CD4-positive, alpha-beta memory T cell (primary cell): ENCODE results near the gene TOR2A. TPM values are rescaled to one million over a fixed set of nuclear protein-coding genes. Genes with fewer than 3 reads are reported as not detected.
A peak's percentile ranks its signal among the peaks of the same experiment; 100 is the strongest.

Source experiments
- CTCF ChIA-PET: fragments of 350-600 bp; sonication (Branson Sonifier 250); formaldehyde crosslinking; loops from one replicate; lab custom pipeline; 2021; ENCODE audit warnings: inconsistent platforms; ENCODE audit not compliant: partially characterized antibody; lab: Charles Lee
- POLR2A ChIA-PET: fragments of 350-600 bp; sonication (Branson Sonifier 250); formaldehyde crosslinking; loops from one replicate; lab custom pipeline; 2021; ENCODE audit not compliant: partially characterized antibody; lab: Charles Lee
- DNase-seq, 5 donors: peaks; one replicate each; pipeline versions ENCODE4 v3.0.0 to v3.0.0-alpha.2; 2020 to 2022; ENCODE audit warnings: mixed read lengths in 1 of 5
- H3K27ac ChIP-seq: one replicate; pipeline ENCODE4 v1.7.0; 2013; ENCODE audit warnings: low read depth, low read length
- H3K27me3 ChIP-seq: 2 replicates; pipeline ENCODE4 v1.7.0; 2013; ENCODE audit warnings: mild to moderate bottlenecking, low read length, moderate library complexity; ENCODE audit not compliant: insufficient read depth
- H3K36me3 ChIP-seq: 2 replicates; pipeline ENCODE4 v1.7.0; 2013; ENCODE audit warnings: mild to moderate bottlenecking, low read length, moderate library complexity; ENCODE audit not compliant: insufficient read depth
- H3K4me1 ChIP-seq: 2 replicates; pipeline ENCODE4 v1.7.0; 2013; ENCODE audit warnings: mild to moderate bottlenecking, low read length, moderate library complexity; ENCODE audit not compliant: insufficient read depth
- H3K4me3 ChIP-seq, 2 donors: one replicate each; pipeline ENCODE4 v1.7.0; 2013; ENCODE audit warnings: low read length in 2 of 2, mild to moderate bottlenecking in 1 of 2
- H3K9me3 ChIP-seq, 2 donors: one replicate each; pipeline ENCODE4 v1.7.0; 2013; ENCODE audit warnings: low read length in 2 of 2, control low read depth in 1 of 2; ENCODE audit not compliant: control insufficient read depth in 1 of 2
- H3K27ac Mint-ChIP-seq, 7 donors: one replicate each; pipeline ENCODE4 v1.8.0; 2020 to 2021; ENCODE audit warnings: mixed read lengths in 7 of 7, mild to moderate bottlenecking in 6 of 7, inconsistent platforms in 3 of 7, moderate library complexity in 3 of 7
- H3K27me3 Mint-ChIP-seq, 2 donors: one replicate each; pipeline ENCODE4 v1.8.0; 2020 to 2021; ENCODE audit warnings: mixed read lengths in 2 of 2
- H3K36me3 Mint-ChIP-seq, 2 donors: one replicate each; pipeline ENCODE4 v1.8.0; 2020 to 2021; ENCODE audit warnings: mixed read lengths in 2 of 2, inconsistent platforms in 1 of 2, mild to moderate bottlenecking in 1 of 2
- H3K4me1 Mint-ChIP-seq, 4 donors: one replicate each; pipeline ENCODE4 v1.8.0; 2020 to 2021; ENCODE audit warnings: mixed read lengths in 4 of 4, mild to moderate bottlenecking in 1 of 4
- H3K4me3 Mint-ChIP-seq, 8 donors: one replicate each; pipeline ENCODE4 v1.8.0; 2020 to 2021; ENCODE audit warnings: mixed read lengths in 8 of 8, mild to moderate bottlenecking in 7 of 8, moderate library complexity in 6 of 8, inconsistent platforms in 3 of 8
- H3K9me3 Mint-ChIP-seq, 8 donors: one replicate each; pipeline ENCODE4 v1.8.0; 2020 to 2021; ENCODE audit warnings: mixed read lengths in 8 of 8, mild to moderate bottlenecking in 5 of 8, inconsistent platforms in 3 of 8, moderate library complexity in 1 of 8
- intact Hi-C: fragments of 100-400 bp; cut with micrococcal nuclease; formaldehyde crosslinking; loops from one replicate; pipeline ENCODE4 v1.15.1; 2023
- polyA plus RNA-seq, 2 donors: library from polyadenylated mRNA; unstranded; fragments of 300-500 nt; fragmentation: Illumina TruSeq; gene quantifications; one replicate each; pipeline ENCODE4 v1.2.3, GENCODE V29; 2021
- total RNA-seq, 2 experiments: library from RNA; stranded (reverse); gene quantifications; one replicate each; pipeline ENCODE4 v1.2.3, GENCODE V29; 2021

Gene TOR2A
- total and polyA plus RNA-seq, 4 experiments from 2014 or later = 14.3 to 27.1 (median 20.8) TPM

DNA sequence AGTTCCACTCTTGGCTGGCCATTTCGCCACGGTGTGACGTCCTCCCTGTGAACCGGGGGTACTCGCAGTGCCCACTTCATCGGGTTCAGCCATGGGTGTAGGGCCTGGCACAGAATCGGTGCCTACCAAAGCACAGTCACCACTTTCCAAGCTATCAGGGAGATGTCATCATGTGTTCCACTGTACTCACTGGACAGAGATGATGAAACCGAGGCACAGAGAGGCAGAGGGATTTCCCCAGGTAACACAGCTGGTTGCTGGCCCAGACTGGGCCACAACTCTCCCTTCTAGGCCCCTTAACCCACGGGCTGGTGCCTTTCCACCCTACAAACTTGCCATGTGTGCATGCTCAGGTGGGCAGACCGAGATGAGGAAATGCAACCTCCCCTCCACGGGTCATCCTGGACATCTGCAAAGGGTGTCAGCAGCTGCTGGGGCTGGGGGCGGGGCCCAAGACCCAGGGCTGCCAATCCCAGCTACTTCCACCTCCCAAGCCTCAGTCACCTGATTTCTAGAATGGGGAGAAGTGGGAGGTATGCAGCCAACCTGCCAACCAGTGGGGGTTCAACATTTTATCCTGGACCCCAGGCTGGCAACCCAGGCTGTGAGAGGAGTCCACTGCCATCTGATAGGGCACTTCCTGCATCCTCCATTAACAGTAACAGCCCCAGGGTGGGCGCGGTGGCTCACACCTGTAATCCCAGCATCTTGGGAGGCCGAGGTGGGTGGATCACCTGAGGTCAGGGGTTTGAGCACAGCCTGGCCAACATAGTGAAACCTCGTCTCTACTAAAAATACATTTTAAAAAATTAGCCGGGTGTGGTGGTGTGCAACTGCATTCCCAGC, 44.3 kb upstream of the TOR2A start:
- H3K4me3 ChIP-seq = peak overlapping the region; percentile 49 to 63
- Mint-ChIP-seq H3K4me3 (peak overlapping the region; percentile 83 to 100 (median 100)), H3K27me3 (no peaks in the 10 kb centered on the region), H3K4me1 (peaks cover 29 to 84% (median 61%) of the 10 kb centered on the region in 4 donors), H3K9me3 (no peaks in the 10 kb centered on the region), H3K27ac (peak overlapping the region; percentile 96 to 98 (median 97)), H3K36me3 (peaks cover 0 to 23% of the 10 kb centered on the region in 2 donors)
- no peaks in the 10 kb centered on the region for H3K27me3 ChIP-seq
- peaks cover 80% of the 10 kb centered on the region for H3K4me1 ChIP-seq
- no peaks in the 10 kb centered on the region for H3K9me3 ChIP-seq
- intact Hi-C loops = no loop called here
- ChIA-PET CTCF (interaction anchor here (1.1 to 2.9 kb wide), 3 partner anchors 9 to 91 kb away, joined by 11 to 12 read pairs (median 12); partner anchors contain the start of gene TOR2A), POLR2A (interaction anchor here (0.6 to 12.3 kb wide), 19 partner anchors 9 to 349 kb away, joined by 3 to 377 read pairs (median 4); partner anchors contain the start of genes ENG, LRSAM1, RPL12 and ST6GALNAC4)
- H3K27ac ChIP-seq = peak overlapping the region; percentile 91
- DNase-seq = peak in 1 of 5 donors; percentile 86
- peaks cover 1% of the 10 kb centered on the region for H3K36me3 ChIP-seq

- H3K4me1 Mint-ChIP-seq = peaks cover 25 to 81% (median 57%) of the 10 kb centered on the region in 4 donors
- intact Hi-C loops = no loop called here
- POLR2A ChIA-PET = interaction anchor here (0.6 to 12.3 kb wide), 17 partner anchors 9 to 350 kb away, joined by 3 to 377 read pairs (median 4); partner anchors contain the start of genes ENG, LRSAM1, RPL12 and ST6GALNAC6
- peak within 1 kb of the TSS; percentile 99 to 100 (median 100) for H3K4me3 Mint-ChIP-seq
- CTCF ChIA-PET = interaction anchor here (1.1 to 2.9 kb wide), 4 partner anchors 9 to 92 kb away, joined by 3 to 12 read pairs (median 12); partner anchors contain the start of gene TOR2A
- H3K9me3 Mint-ChIP-seq = no peaks in the 10 kb centered on the region
- peaks cover 0 to 28% of the 10 kb centered on the region in 2 donors for H3K36me3 Mint-ChIP-seq
- DNase-seq = peak in 1 of 5 donors; percentile 67
- H3K27me3 Mint-ChIP-seq = no peaks in the 10 kb centered on the region
- Histone ChIP-seq H3K27ac (peak within 1 kb of the TSS; percentile 91), H3K36me3 (peaks cover 10% of the 10 kb centered on the region), H3K9me3 (no peaks in the 10 kb centered on the region), H3K4me3 (peak within 1 kb of the TSS; percentile 63 to 97), H3K4me1 (peaks cover 80% of the 10 kb centered on the region), H3K27me3 (no peaks in the 10 kb centered on the region)
- H3K27ac Mint-ChIP-seq = peak within 1 kb of the TSS; percentile 96 to 98 (median 97)
Measured at GRCh38 chr9:127778280-127779135, 43.4 kb upstream of the TOR2A start, which contains the start of gene SH2D3C. Gene SH2D3C, minus strand, starts transcription at chr9:127778666. Its CDS starts 39 bp downstream, at chr9:127778627.

DNA sequence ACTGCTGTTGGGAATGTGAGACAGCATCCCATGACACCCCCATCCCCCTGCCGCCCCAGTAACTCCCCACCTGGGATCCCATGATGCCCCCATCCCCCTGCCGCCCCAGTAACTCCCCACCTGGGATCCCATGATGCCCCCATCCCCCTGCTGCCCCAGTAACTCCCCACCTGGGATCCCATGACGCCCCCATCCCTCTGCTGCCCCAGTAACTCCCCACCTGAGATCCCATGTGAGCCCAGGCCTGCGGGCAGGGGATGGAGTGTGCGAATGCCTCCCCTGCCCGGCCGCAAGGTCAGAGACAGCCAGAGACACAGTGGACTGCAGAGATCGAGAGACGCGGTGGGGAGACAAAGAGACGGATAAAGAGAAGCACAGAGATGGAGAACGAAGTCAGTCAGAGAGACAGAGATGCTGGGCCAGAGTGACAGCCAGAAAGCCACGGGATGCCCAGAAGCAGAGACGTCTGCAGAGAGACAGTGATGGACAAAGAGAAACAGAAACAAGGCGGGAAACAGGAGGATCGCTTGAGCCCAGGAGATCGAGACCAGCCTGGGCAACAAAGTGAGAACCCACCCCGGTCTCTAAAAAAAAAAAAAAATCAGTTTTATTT, 42.4 kb upstream of the TOR2A start:
- Histone ChIP-seq H3K4me1 (peaks cover 80% of the 10 kb centered on the region), H3K36me3 (peaks cover 18% of the 10 kb centered on the region), H3K27ac (peak overlapping the region; percentile 91), H3K9me3 (no peaks in the 10 kb centered on the region), H3K4me3 (peak overlapping the region; percentile 63 to 97), H3K27me3 (no peaks in the 10 kb centered on the region)
- intact Hi-C loops = no loop called here
- H3K4me1 Mint-ChIP-seq = peaks cover 17 to 71% (median 51%) of the 10 kb centered on the region in 4 donors
- POLR2A ChIA-PET = interaction anchor here (1.6 to 12.3 kb wide), 3 partner anchors 8 to 327 kb away, joined by 3 to 377 read pairs (median 13); partner anchors contain the start of genes LRSAM1, RPL12 and TOR2A
- peaks cover 0 to 34% of the 10 kb centered on the region in 2 donors for H3K36me3 Mint-ChIP-seq
- H3K4me3 Mint-ChIP-seq = peak overlapping the region; percentile 99 to 100 (median 100)
- no peaks in the 10 kb centered on the region for H3K27me3 Mint-ChIP-seq
- no peak for DNase-seq
- CTCF ChIA-PET = interaction anchor here (1.2 to 2.9 kb wide), 3 partner anchors 14 to 93 kb away, joined by 3 to 12 read pairs (median 11); partner anchors contain the start of gene TOR2A
- no peaks in the 10 kb centered on the region for H3K9me3 Mint-ChIP-seq
- peak overlapping the region; percentile 96 to 98 (median 97) for H3K27ac Mint-ChIP-seq

- Histone ChIP-seq H3K4me3 (peak overlapping the region; percentile 63 to 97), H3K27ac (peak overlapping the region; percentile 91), H3K36me3 (peaks cover 19% of the 10 kb centered on the region), H3K4me1 (peaks cover 79% of the 10 kb centered on the region), H3K9me3 (no peaks in the 10 kb centered on the region), H3K27me3 (no peaks in the 10 kb centered on the region)
- Mint-ChIP-seq H3K27me3 (no peaks in the 10 kb centered on the region), H3K9me3 (no peaks in the 10 kb centered on the region), H3K27ac (peak overlapping the region; percentile 96 to 98 (median 97)), H3K4me3 (peak overlapping the region; percentile 99 to 100 (median 100)), H3K36me3 (peaks cover 0 to 36% of the 10 kb centered on the region in 2 donors), H3K4me1 (peaks cover 17 to 69% (median 48%) of the 10 kb centered on the region in 4 donors)
- intact Hi-C loops = loop anchor here (1.0 kb wide), 1 partner anchor 8 kb away; no protein-coding TSS in a partner anchor
- CTCF ChIA-PET = interaction anchor here (1.3 to 3.0 kb wide), 4 partner anchors 8 to 93 kb away, joined by 5 to 25 read pairs (median 9); partner anchors contain the start of genes CDK9 and TOR2A
- no peak for DNase-seq
- POLR2A ChIA-PET = interaction anchor here (1.0 to 15.3 kb wide), 11 partner anchors 7 to 291 kb away, joined by 3 to 377 read pairs (median 4); partner anchors contain the start of genes CDK9, ENG, NAIF1 and SH2D3C
Measured at GRCh38 chr9:127776924-127777289, 41.8 kb upstream of the TOR2A start.

DNA sequence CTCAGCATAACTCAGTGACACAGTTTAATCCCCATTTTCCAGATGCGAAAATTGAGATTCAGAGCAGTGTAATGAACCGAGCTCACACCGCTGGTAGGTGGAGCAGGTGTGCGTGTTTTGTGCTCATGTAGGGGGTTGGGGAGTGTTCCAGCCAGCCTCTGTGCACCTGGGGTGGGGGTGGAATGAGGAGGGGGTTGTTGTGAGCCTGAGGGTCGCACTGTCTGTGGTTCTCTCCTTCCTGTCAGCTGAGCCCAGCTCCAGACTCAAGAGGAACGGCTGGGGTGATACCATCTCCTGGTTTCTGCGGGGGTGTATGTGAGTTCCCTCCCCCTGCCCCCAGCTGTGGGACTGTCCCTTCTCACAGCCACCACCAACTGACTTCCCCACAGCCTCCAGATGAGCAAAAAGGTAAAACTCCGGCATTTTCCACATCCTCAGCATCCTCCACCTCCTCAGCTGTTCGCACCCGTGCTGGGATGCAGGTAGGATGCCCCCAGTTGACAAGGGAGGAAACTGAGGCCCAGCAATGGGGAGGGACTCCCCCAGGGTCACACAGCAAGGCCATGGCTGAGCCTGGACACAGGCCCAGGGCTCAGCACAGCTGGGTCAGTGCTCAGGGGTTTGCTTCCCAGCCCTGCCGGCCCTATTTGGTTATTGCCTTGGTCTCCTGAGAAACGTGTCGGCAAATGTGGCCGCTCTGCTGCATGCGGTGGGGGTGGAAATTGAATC, 41.3 kb upstream of the TOR2A start:
- no peaks in the 10 kb centered on the region for H3K27me3 ChIP-seq
- Mint-ChIP-seq H3K4me3 (peak overlapping the region; percentile 99 to 100 (median 100)), H3K27me3 (no peaks in the 10 kb centered on the region), H3K4me1 (peaks cover 19 to 69% (median 47%) of the 10 kb centered on the region in 4 donors), H3K36me3 (peaks cover 0 to 41% of the 10 kb centered on the region in 2 donors), H3K9me3 (no peaks in the 10 kb centered on the region), H3K27ac (peak overlapping the region; percentile 96 to 98 (median 97))
- H3K9me3 ChIP-seq = no peaks in the 10 kb centered on the region
- peak overlapping the region; percentile 91 for H3K27ac ChIP-seq
- peaks cover 78% of the 10 kb centered on the region for H3K4me1 ChIP-seq
- CTCF ChIA-PET = interaction anchor here (1.3 to 3.0 kb wide), 5 partner anchors 9 to 94 kb away, joined by 3 to 25 read pairs (median 6); partner anchors contain the start of genes CDK9 and TOR2A
- peaks cover 22% of the 10 kb centered on the region for H3K36me3 ChIP-seq
- POLR2A ChIA-PET = interaction anchor here (0.8 to 15.3 kb wide), 12 partner anchors 7 to 291 kb away, joined by 3 to 377 read pairs (median 4); partner anchors contain the start of genes CDK9, ENG, NAIF1 and SH2D3C
- DNase-seq = peak; percentile 76 to 88 (median 80)
- peak overlapping the region; percentile 63 to 97 for H3K4me3 ChIP-seq
- intact Hi-C loops = loop anchor here (1.0 kb wide), 1 partner anchor 9 kb away; no protein-coding TSS in a partner anchor
